SK-N-SH (cell line): ENCODE measurements around the gene KHDC3L. TPM values are rescaled to one million over a fixed set of nuclear protein-coding genes. Genes with fewer than 3 reads are reported as not detected.

Source experiments
- CTCF ChIA-PET: fragments of 300-600, 350-600 bp; formaldehyde crosslinking; extraction: SDS; loops from one replicate; lab custom pipeline; 2021; lab: Yijun Ruan, JAX
- POLR2A ChIA-PET: fragments of 350-600 bp; sonication (Branson Sonifier 250); formaldehyde crosslinking; extraction: SDS; loops from one replicate; lab custom pipeline; 2020; ENCODE audit warnings: antibody characterized with exemption, inconsistent platforms; lab: Yijun Ruan, JAX
- DNase-seq: peaks from one replicate; pipeline ENCODE4 v3.0.0; 2012
- H2AFZ ChIP-seq: fragments of 200-600 bp; sonication (generic); 2 replicates; pipeline ENCODE4 v1.8.1; 2016; ENCODE audit warnings: antibody characterized with exemption, mild to moderate bottlenecking, low read depth
- H3F3A ChIP-seq: fragments of 200-600 bp; sonication (generic); replicated peaks from 2 replicates; pipeline ENCODE3; 2016; ENCODE audit warnings: antibody characterized with exemption, mild to moderate bottlenecking; ENCODE audit not compliant: insufficient read depth
- H3K27ac ChIP-seq, 2 experiments: fragments of 200-500 bp in 1 of 2; fragments of 200-600 bp in 1 of 2; sonication (Bioruptor generic) in 1 of 2; sonication (generic), shearing (Covaris generic) in 1 of 2; 2 replicates each; pipeline versions ENCODE4 v1.5.1 to v1.6.1; 2014 to 2016; ENCODE audit warnings: low read depth in 2 of 2, inconsistent platforms in 1 of 2, low read length in 1 of 2, mild to moderate bottlenecking in 1 of 2, mixed read lengths in 1 of 2
- H3K27me3 ChIP-seq: fragments of 200-600 bp; sonication (generic), shearing (Covaris generic); 2 replicates; pipeline ENCODE4 v1.6.1; 2016; ENCODE audit warnings: mixed run types; ENCODE audit not compliant: insufficient read depth
- H3K36me3 ChIP-seq, 2 experiments: fragments of 200-500 bp in 1 of 2; fragments of 200-600 bp in 1 of 2; sonication (Bioruptor generic) in 1 of 2; sonication (generic) in 1 of 2; replicated peaks in 1 of 2; 2 replicates each; pipeline versions ENCODE3 to v1.5.1; 2014 to 2016; ENCODE audit warnings: low read length in 1 of 2, mild to moderate bottlenecking in 1 of 2; ENCODE audit not compliant: insufficient read depth in 2 of 2, control insufficient read depth in 1 of 2
- H3K4me1 ChIP-seq, 2 experiments: fragments of 200-500 bp in 1 of 2; fragments of 200-600 bp in 1 of 2; sonication (Bioruptor generic) in 1 of 2; sonication (generic), shearing (Covaris generic) in 1 of 2; 2 replicates each; pipeline versions ENCODE4 v1.5.1 to v1.6.1; 2014 to 2016; ENCODE audit warnings: low read depth in 1 of 2, low read length in 1 of 2, mixed run types in 1 of 2; ENCODE audit not compliant: insufficient read depth in 2 of 2, control insufficient read depth in 1 of 2
- H3K4me2 ChIP-seq: fragments of 200-600 bp; sonication (generic), shearing (Covaris generic); 2 replicates; pipeline ENCODE4 v1.6.1; 2017; ENCODE audit warnings: mixed run types
- H3K4me3 ChIP-seq, 2 experiments: fragments of 200-500 bp in 1 of 2; fragments of 200-600 bp in 1 of 2; sonication (Bioruptor generic) in 1 of 2; sonication (generic), shearing (Covaris generic) in 1 of 2; 2 replicates each; pipeline versions ENCODE4 v1.5.1 to v1.8.1; 2014 to 2016; ENCODE audit warnings: low read depth in 2 of 2, inconsistent platforms in 1 of 2, low read length in 1 of 2, mild to moderate bottlenecking in 1 of 2, mixed read lengths in 1 of 2, moderate library complexity in 1 of 2
- H3K79me2 ChIP-seq: fragments of 200-600 bp; sonication (generic); 2 replicates; pipeline ENCODE4 v1.8.1; 2017; ENCODE audit warnings: mild to moderate bottlenecking; ENCODE audit not compliant: insufficient read depth
- H3K9ac ChIP-seq: fragments of 200-600 bp; sonication (generic); 2 replicates; pipeline ENCODE4 v1.6.1; 2017; ENCODE audit warnings: mixed run types
- H3K9me2 ChIP-seq: fragments of 200-600 bp; sonication (generic); 2 replicates; pipeline ENCODE4 v1.6.1; 2017; ENCODE audit warnings: mixed run types
- H3K9me3 ChIP-seq: fragments of 200-600 bp; sonication (generic); 2 replicates; pipeline ENCODE4 v1.6.1; 2017; ENCODE audit warnings: mixed run types, mild to moderate bottlenecking, moderate library complexity
- H4K20me1 ChIP-seq: fragments of 200-600 bp; sonication (generic); 2 replicates; pipeline ENCODE4 v1.6.1; 2017; ENCODE audit warnings: mild to moderate bottlenecking, mixed run types; ENCODE audit not compliant: insufficient read depth
- CHD2 ChIP-seq: fragments of 150-350 bp; IDR thresholded peaks from 2 replicates; pipeline ENCODE4 v1.6.1; 2018; ENCODE audit warnings: low read length; ENCODE audit not compliant: partially characterized antibody
- ELF1 ChIP-seq: IDR thresholded peaks from 2 replicates; pipeline ENCODE4 v1.4.0; 2012
- EZH2phosphoT487 ChIP-seq: fragments of 200-600 bp; sonication (generic); IDR thresholded peaks from 2 replicates; pipeline ENCODE4 v1.6.1; 2017; ENCODE audit warnings: low read depth, mixed run types, mild to moderate bottlenecking, antibody characterized with exemption, moderate library complexity, borderline replicate concordance
- FOXJ3 ChIP-seq: sonication (generic); formaldehyde crosslinking; IDR thresholded peaks from 2 replicates; pipeline ENCODE4 v1.5.1; 2020; ENCODE audit warnings: mild to moderate bottlenecking, missing genetic modification reagents
- FOXM1 ChIP-seq: IDR thresholded peaks from 2 replicates; pipeline ENCODE4 v1.4.0; 2012; ENCODE audit warnings: low read depth, mild to moderate bottlenecking
- GABPA ChIP-seq: IDR thresholded peaks from 2 replicates; pipeline ENCODE4 v1.4.0; 2012; ENCODE audit warnings: low read depth, mild to moderate bottlenecking
- GATA2 ChIP-seq: sonication (generic); formaldehyde crosslinking; IDR thresholded peaks from 2 replicates; pipeline ENCODE4 v1.5.0; 2020; ENCODE audit warnings: mild to moderate bottlenecking, missing genetic modification reagents
- JUND ChIP-seq: IDR thresholded peaks from 2 replicates; pipeline ENCODE4 v1.4.0; 2012
- NFIC ChIP-seq: IDR thresholded peaks from 2 replicates; pipeline ENCODE4 v1.4.0; 2012; ENCODE audit warnings: borderline replicate concordance
- NRF1 ChIP-seq: IDR thresholded peaks from 2 replicates; pipeline ENCODE4 v1.6.1; 2012; ENCODE audit warnings: low read depth, mild to moderate bottlenecking, low read length
- POLR2AphosphoS5 ChIP-seq: IDR thresholded peaks from 2 replicates; pipeline ENCODE4 v1.6.1; 2012; ENCODE audit warnings: low read depth, low read length
- RAD21 ChIP-seq: IDR thresholded peaks from 2 replicates; pipeline ENCODE4 v1.6.1; 2012; ENCODE audit warnings: mild to moderate bottlenecking, low read length
- RCOR1 ChIP-seq: fragments of 150-350 bp; IDR thresholded peaks from 2 replicates; pipeline ENCODE4 v1.6.1; 2017; ENCODE audit warnings: antibody characterized with exemption, low read length
- REST ChIP-seq: IDR thresholded peaks from 2 replicates; pipeline ENCODE4 v1.6.1; 2012; ENCODE audit warnings: mild to moderate bottlenecking, low read depth, low read length, moderate library complexity
- RFX5 ChIP-seq: IDR thresholded peaks from 2 replicates; pipeline ENCODE4 v1.6.1; 2012; ENCODE audit warnings: mild to moderate bottlenecking, improper control_type of control experiment, low read length
- RXRA ChIP-seq: IDR thresholded peaks from 2 replicates; pipeline ENCODE4 v1.4.0; 2012; ENCODE audit warnings: low read depth, mild to moderate bottlenecking, borderline replicate concordance
- TAF1 ChIP-seq: IDR thresholded peaks from 2 replicates; pipeline ENCODE4 v1.6.1; 2012; ENCODE audit warnings: low read depth, mild to moderate bottlenecking, low read length, moderate library complexity, borderline replicate concordance
- TCF12 ChIP-seq: IDR thresholded peaks from 2 replicates; pipeline ENCODE4 v1.4.0; 2012
- TEAD4 ChIP-seq: IDR thresholded peaks from 2 replicates; pipeline ENCODE4 v1.4.0; 2012; ENCODE audit warnings: mild to moderate bottlenecking, borderline replicate concordance; ENCODE audit not compliant: insufficient read depth
- WGBS: methylation state at CpG from one replicate; pipeline ENCODE4 v1.1.6; 2017; ENCODE audit warnings: low lambda C conversion rate; 5-methylcytosine and 5-hydroxymethylcytosine counted together
- polyA plus RNA-seq, 3 experiments: library from polyadenylated mRNA; depleted of rRNA; stranded (reverse); fragments of >200 nt; gene quantifications; 2 replicates each; pipeline ENCODE4 v1.2.3, GENCODE V29; 2012
- TF ChIP-seq, protein P1 (sequence below): IDR thresholded peaks from 2 replicates; pipeline ENCODE4; 2012

The KHDC3L gene
- polyA plus RNA-seq, 1 of the 3 experiments (the other 2 are of a cell fraction), result not detected

GRCh38 chr6:73394577-73395354, 32.3 kb downstream of the KHDC3L start, which contains the start of gene DDX43:
Gene DDX43 (plus strand): TSS chr6:73394828. CDS start chr6:73394906, 78 bp downstream.
- no peak within 1 kb of the TSS for H3K4me3 ChIP-seq
- H3K9ac ChIP-seq, result no peak within 1 kb of the TSS
- 91% methylated on average over 51 of the region's 54 CpGs for WGBS

GRCh38 chr6:73395875-73396274, 33.4 kb downstream of the KHDC3L start:
- no peaks in the 10 kb centered on the region for H3K4me1 ChIP-seq
- H3K36me3 ChIP-seq, result no peaks in the 10 kb centered on the region
- no peak for TF ChIP-seq GATA2 (CRISPR knock-in tag)
- TF ChIP-seq REST, result no peak
- no peak for TF ChIP-seq RCOR1
- TF ChIP-seq, protein P1, sequence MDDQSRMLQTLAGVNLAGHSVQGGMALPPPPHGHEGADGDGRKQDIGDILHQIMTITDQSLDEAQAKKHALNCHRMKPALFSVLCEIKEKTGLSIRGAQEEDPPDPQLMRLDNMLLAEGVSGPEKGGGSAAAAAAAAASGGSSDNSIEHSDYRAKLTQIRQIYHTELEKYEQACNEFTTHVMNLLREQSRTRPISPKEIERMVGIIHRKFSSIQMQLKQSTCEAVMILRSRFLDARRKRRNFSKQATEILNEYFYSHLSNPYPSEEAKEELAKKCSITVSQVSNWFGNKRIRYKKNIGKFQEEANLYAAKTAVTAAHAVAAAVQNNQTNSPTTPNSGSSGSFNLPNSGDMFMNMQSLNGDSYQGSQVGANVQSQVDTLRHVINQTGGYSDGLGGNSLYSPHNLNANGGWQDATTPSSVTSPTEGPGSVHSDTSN, result no peak
- TF ChIP-seq NFIC, result no peak
- TF ChIP-seq TEAD4, result no peak
- TF ChIP-seq EZH2phosphoT487, result no peak
- TF ChIP-seq FOXJ3, result no peak
- no peak for TF ChIP-seq TAF1
- no peak for TF ChIP-seq JUND
- TF ChIP-seq RFX5, result no peak
- TF ChIP-seq GABPA, result no peak
- TF ChIP-seq NRF1, result no peak
- no peak for TF ChIP-seq CHD2
- no peak for TF ChIP-seq TCF12
- no peak for TF ChIP-seq ELF1
- H3F3A ChIP-seq, result no peaks in the 10 kb centered on the region
- ChIA-PET CTCF (no interaction called here), POLR2A (no interaction called here)
- no peaks in the 10 kb centered on the region for H3K9me2 ChIP-seq
- no peaks in the 10 kb centered on the region for H3K27me3 ChIP-seq
- no peak overlapping the region for H3K27ac ChIP-seq
- no peaks in the 10 kb centered on the region for H3K9me3 ChIP-seq
- no peaks in the 10 kb centered on the region for H3K79me2 ChIP-seq
- 91% methylated on average over 10 of the region's 10 CpGs for WGBS
- H3K4me3 ChIP-seq, result no peak overlapping the region
- no peak overlapping the region for H2AFZ ChIP-seq
- no peak overlapping the region for H3K9ac ChIP-seq
- H3K4me2 ChIP-seq, result no peak overlapping the region
- H4K20me1 ChIP-seq, result no peaks in the 10 kb centered on the region
- no peak for DNase-seq

More at GRCh38 chr6:73394577-73395354, 32.3 kb downstream of the KHDC3L start, which contains the start of gene DDX43:
- Histone ChIP-seq H3K9me2 (no peaks in the 10 kb centered on the region), H3K27me3 (no peaks in the 10 kb centered on the region), H4K20me1 (no peaks in the 10 kb centered on the region), H3K4me2 (no peak within 1 kb of the TSS), H3F3A (no peaks in the 10 kb centered on the region), H3K36me3 (no peaks in the 10 kb centered on the region), H3K4me1 (no peaks in the 10 kb centered on the region), H2AFZ (no peak within 1 kb of the TSS), H3K79me2 (no peaks in the 10 kb centered on the region), H3K27ac (no peak within 1 kb of the TSS), H3K9me3 (no peaks in the 10 kb centered on the region)
- peak; percentile 29 for DNase-seq
- POLR2A ChIA-PET, result no interaction called here
- CTCF ChIA-PET, result interaction anchor here (1.1 kb wide), 1 partner anchor 14 kb away, joined by 4 read pairs; no protein-coding TSS in a partner anchor
- TF ChIP-seq RAD21, result no peak
- TF ChIP-seq GABPA, result no peak
- no peak for TF ChIP-seq FOXM1
- TF ChIP-seq RXRA, result no peak
- TF ChIP-seq POLR2AphosphoS5, result no peak
